GM21737 (cell line): Measurements from ENCODE around the gene NKAIN2.

Experiments used
- ATAC-seq: cut with Tn5 transposase; IDR thresholded peaks from one replicate; pipeline ENCODE4 v1.9.1; 2021; ENCODE audit warnings: mild to moderate bottlenecking, moderate library complexity; ENCODE audit not compliant: unreplicated experiment

The NKAIN2 gene

DNA sequence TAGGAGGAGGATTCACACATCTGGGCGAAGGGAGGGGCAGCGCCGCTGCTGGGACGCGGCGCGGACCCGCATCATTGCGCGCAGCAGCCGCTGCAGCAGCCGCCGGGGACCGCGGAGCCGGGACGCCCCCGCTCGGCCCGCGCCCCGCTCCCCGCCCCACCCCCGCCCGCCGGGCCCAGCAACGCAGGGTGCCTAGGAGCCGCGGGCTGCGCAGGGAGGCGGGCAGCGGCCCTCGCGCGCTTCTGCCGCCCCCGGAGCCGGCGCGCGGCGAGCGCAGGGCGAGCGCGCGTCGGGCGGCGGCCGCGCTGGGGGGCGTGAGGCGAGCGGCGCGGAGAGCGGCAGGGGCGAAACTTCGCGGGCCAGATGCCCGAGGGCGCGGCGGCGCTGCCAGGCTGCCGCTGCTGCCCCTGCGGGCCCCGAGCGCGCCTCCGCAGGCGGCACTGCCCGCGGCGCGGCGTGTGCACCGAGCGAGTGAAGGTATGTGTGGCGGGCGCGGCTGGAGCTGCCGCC lies at the start of gene NKAIN2:
Gene NKAIN2 (plus strand): TSS at position 362 of the 510 bp plus-strand sequence.
- ATAC-seq: peak; percentile 28

DNA sequence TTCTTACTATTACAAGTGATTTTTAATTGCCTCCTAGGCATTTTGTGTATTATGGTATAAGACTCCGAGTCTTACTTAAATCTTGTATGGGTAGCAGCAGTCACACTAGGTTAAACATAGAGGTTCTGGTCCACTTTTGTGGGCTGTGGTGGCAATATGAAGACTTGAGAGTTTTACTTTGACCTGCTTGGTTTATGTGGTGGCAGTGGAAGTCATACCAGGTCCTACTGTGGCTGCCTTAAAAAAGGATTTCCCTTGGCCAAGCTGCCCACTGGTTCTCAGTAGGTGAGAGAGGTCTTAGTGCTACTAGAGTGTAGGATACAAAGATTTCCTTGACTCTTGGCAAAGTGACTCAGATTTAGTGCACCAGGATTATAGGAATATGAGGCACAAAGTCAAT lies 44.2 kb upstream of the NKAIN2 start:
- no peak for ATAC-seq

DNA sequence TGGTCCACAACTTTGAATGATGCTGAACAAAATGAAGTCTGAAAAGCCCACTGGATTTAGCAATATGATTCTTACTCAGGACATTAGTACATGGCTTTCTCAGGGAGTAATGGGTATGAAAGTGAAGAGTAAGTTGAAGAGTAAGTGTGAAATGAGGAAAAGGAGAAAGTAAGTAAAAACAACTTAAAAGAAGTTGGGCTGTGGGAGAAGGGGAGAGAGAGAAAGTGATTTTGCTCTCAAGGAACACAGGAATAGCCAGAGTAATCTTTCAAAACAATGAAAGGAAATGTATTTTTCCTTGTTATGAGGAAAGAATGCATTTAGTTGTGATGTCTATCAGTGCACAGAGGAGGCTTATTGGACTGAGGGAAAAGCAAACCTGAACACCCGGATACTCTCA lies 39.8 kb upstream of the NKAIN2 start:
- no peak for ATAC-seq

DNA sequence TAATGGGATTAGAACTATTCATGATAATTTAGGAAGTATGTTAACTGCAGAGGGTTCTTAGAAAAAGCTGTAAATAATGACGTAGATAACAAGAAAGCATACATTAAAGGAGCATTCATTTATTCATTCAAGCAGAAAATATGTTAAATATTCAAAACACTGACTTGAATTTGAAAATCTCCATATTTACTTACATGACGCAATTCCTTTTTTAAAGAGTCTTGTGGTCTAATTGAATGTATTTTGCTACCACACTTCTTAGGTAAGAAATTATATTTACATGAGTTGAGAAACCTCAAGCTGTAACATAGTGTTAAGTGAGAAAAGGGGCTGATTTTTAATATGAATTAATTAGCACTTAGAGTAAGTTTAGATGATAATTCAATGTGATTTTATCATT lies 38.9 kb upstream of the NKAIN2 start:
- ATAC-seq: no peak

DNA sequence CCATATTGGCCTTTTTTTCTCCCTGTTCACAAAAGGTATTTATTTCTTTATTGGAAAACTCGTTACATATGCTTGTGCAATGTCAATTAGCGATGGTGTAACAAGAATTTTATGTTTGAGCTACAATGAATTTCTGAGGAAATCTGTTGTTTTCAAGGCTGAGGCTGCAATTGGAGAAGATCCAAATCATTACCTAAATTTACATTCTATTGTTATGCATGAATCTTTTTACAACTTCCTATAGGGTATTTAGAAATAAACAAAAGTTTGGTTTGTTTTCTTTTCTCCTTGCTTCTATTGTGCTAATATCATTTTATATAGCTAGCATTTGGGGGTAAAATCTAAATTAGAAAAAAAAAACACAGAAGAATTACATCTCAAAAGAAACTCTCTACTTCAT lies 34.7 kb upstream of the NKAIN2 start:
- ATAC-seq: no peak

DNA sequence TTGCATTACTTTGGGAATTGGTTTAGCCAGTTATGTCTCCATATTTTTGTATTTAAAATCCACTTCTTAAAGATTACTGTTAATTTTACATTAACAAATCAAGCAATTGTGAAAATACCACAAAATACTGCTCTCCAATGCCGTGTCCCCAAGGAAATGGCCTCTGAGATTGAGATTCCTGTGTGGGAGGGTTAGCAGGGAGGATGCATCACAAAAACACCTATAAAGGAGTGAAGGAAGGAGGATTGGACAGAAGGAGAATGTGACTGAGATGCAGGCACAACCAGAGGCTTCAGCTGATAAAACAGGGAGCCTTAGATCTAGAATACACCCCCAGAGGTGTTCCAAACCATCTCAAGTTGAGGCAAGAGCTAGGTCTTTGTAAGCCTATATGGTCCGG lies 34.2 kb upstream of the NKAIN2 start:
- ATAC-seq: no peak

DNA sequence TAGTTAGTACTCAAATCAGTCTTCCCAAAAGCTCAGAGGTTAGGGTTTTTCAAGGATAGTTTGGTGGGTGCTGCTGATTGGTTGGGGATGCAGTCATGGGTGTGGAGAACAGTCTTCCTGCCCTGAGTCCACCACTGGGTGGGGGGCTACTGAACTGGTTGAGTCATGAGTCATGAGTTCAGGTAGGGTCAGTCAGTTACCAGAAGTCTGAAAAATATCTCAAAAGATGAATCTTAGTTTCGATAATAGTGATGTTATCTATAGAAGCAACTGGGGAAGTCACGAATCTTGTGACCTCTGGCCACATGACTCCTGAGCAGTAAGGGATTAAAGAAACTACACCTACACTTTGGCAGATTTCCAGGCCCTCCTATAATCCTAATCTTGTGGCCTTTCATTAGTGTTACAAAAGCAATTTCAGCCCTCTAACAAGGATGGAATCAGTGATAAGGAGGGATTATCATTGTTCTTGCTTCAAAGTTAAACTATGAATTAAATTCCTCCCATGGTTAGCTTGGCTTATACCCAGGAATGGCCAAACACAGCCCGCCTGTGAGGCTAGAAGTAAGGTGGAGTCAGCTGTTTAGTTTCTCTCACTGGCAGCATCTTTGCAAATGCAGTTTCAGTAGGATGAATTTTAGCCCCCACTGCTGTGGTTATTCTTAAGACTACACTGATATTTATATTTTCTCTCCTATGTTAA lies 33.3 kb upstream of the NKAIN2 start:
- ATAC-seq: no peak

DNA sequence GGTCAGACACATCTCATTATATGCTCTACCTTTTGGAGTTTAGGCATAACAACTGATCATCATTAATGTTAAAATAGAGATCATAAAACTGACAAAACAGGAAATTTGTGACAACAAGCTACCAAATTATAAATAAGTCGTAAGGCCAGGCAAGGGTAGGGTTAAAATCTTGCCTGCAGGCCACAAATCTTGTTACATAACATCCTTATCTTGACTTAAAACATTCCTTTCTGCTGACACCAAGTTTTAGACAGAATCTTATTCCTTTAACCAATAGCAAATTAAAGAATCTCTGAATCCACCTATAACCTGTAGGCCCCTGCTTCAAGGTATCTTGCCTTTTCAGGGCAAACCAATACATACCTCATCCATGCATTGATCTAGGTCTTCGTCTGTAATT lies 32.5 kb upstream of the NKAIN2 start:
- ATAC-seq: no peak

DNA sequence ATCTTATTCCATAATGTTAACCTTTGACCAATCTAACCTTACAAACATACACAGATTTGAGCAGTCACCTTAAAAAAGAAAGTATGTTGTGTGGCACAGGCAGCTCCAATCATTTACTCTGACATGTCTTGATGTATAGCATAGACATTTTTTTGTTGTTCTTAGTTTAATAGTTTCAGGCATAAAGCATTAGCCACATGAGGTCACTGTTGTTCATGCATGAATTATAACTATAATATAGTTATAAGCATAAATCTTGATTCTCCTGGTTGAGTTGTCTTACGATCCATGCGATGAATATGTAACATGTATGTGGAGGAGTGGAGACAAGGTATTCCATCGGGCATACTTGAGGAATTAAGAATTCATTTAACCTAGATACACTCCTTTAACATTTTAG lies 26.1 kb upstream of the NKAIN2 start:
- no peak for ATAC-seq

DNA sequence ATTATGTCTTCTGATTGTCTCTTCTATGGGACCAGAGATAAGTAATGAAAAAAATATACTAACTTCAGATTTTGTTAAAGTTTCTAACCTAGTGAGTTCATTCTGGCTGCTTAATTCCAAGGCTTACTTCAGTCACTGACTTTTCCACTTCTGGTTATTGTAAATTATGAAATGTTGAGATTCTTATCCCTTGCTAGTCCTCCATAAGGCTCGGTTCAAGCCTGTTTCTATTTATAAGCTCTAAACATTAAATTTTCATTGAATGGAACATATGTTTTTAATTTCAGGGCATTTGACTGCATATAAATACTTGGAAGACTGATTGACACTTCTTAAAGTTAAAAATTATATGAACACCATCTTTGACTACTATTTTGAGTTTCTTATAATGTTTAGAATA lies 23.6 kb upstream of the NKAIN2 start:
- no peak for ATAC-seq

DNA sequence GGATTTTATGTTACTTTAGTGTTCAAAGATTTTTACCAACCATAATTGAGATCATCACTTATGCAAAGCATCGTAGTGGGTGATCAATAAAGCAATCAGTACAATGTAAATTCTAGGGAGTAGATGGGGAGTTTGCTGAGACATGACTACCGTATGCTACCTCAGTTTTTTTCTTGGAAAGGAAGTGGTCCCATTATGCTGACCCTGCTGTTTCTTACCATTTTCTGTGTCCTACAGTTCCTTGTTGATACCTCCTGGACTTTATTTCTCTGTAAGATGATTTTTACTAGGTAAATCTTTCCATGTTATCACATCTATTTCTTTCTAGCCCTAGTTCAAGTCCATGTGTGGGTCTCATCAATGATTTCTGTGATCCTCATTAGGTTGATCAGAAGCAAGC lies 19.3 kb upstream of the NKAIN2 start:
- no peak for ATAC-seq

DNA sequence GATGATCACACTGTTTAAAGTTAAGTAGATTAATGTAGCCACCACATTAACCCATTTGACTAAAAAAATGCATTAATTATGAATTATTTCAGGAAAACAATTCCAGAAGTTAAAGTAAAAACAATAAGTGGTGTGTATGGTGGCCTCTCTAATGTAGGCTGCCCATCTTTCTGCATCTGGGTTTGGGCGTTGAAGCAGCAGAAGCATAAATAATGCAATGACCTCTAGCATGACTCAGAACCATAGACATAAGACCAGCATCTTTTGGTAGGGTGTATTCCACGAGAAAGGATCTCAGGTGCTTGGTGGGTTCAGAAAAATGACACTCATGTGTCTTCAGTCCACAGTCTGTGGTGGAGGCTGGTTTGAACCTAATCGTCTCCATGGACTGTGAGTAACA lies 18.6 kb upstream of the NKAIN2 start:
- no peak for ATAC-seq

DNA sequence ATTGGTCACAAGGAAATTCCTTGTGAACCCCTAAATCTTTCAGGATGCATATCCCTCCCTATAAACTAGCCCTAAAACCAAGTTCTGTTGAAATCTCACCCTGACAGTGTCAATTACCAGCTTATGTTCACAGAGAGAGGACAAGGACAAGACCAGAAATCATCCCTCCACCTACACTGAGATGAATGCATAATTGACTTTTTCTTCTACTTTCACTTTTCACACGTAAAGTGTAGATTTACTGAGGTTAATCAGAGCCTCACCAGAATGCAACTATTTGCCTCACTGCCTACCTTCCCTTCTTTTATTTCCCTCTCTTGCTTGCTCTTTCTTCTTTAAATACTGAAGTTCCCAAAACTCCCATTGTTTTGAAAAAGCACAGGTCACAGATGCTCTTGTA lies 15.3 kb upstream of the NKAIN2 start:
- ATAC-seq: no peak

DNA sequence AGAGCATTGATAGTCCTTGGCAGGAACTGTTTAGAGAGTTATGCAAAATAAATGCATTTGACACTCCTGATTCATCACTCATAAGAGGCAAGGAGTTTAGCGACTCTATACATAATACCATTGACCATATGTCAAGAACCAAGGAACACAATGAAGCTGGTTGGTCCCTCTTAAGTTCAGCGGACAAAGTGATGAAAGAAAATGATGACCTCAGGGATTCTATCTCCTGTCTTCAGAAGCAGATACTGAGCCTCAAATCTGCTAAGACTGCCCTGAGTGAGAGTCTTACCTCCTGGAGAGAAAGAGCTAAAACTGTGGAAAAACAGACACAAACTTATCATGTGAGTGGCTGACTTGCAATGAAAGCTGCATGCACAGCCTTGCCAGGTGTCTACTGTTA lies 9.5 kb upstream of the NKAIN2 start:
- no peak for ATAC-seq

DNA sequence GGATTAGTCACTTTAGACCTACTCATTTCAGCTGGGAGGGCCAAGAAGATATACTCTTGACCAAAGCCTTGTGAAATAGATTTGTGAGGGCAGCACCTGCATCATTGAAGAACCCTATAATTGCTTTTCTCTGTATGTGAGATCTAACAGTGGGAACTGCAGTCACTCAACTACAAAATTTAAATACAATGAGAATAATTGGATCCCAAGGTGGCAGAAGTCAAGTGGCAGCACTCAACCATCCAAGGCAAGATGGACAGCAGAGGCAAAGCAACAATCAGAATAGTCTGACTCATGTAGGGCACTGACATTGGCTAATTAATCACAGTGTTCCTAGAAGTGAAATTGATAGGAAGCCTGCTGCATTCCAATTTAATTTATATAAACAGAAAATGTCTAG lies 8.9 kb upstream of the NKAIN2 start:
- no peak for ATAC-seq

DNA sequence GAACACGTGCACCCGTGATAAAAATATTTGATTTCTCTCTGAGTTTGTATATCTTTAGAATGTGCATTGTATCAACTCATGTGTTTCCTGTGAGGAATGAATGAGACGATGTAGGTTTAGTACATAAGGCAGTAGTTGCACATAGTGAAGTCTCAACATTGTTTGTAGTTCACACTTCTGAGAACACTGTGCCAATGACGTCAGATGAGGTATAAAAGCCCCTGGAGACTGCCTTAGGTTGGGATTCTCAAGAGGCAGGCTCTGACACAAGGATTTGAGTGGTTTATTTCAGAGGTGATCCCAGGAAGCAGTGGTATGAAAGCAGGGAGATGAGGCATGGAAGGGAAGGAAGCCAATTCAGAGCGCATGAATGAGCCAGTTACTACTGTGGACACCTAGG lies 2.6 kb upstream of the NKAIN2 start:
- ATAC-seq: no peak

DNA sequence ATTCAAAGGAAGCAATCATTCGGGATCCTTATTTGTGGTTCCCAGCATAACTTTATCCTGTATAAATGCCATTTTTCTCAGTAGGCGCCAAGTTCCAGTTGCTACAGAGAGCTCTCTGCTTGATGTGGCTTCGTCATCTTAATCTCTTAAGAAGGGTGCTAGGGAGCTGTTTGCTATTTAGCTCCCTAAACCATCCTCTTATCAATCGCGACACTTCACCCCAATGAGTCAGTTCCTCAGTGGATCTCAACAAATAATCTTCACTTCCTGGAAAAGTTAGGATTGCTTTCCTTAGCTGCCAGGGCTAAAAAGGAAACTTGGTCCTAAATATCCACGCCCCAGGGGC lies 1.3 kb upstream of the NKAIN2 start:
- no peak for ATAC-seq

DNA sequence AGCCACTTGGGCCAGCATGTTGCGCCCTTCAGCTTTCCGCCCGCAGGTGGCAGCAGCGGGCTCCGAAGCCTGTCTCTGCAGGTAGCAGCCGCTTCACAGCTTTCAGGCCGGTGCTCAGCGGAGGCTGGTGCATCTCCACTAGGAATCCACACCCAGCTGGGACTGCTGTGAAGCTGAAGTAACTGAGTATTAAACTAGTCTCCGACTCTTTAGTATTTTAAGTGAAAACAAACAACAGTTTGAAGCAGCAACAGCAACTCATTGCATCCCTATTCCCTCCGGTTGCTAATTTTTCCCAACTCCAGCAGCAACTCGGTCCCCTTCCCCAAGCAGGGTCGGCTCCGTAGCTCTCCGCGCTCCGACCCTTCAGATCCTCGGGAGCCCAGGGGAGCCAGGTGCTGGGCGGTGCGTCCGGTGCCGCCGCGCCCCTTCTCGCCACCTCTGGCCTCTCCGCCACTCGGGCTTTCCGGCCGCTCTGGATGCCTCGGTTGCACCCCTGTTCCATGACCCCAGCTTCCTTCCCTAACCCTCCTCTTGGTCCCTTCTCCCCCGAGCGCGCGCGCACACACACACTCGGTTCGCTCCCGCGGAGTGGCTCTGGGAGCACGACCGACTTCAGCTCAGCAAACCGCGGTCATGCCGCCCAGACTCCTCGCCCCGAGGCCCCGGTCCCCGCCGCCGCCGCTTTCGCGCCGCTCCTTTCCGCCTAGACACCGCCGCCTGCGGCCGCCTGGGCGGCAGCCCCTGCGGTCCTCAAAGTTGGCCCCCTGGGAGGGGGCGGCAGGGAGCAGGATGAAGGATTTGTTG lies 765 bp upstream of the NKAIN2 start:
- ATAC-seq: peak; percentile 91

DNA sequence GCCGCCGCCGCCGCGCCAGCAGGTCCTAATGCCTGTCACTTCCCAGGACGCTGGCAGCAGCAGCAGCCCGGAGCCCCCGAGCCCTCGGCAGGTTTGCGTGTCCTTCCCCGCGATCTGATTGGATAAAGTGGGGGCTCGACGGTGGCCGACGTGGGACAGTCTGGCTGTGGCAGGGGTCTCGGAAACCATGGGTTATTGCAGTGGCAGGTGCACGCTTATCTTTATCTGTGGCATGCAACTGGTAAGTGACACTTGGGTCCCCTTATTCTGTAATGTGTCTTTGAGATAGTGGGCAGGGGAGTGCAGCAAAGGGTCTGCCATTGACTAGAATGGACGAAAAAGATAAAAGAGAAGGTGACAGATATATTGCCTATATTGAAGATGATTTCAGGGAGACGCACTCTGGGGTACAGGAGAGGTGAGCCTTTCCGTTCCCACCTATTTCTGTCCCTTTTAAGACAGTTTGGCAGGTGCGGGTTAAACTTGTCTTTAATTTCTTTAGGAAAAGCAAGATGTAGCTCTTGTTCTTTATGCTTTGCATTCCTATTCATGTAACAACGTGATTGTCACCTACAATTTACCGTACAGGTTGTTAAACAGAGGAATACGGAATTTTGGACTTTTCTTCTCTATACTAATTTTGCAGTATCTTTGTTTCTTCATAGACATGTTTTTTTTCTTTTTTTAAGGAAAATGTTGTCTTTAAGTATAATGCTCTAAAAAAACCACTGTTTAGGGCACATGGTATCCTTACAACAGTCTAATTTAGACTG lies 535 bp downstream of the NKAIN2 start:
- ATAC-seq: no peak

DNA sequence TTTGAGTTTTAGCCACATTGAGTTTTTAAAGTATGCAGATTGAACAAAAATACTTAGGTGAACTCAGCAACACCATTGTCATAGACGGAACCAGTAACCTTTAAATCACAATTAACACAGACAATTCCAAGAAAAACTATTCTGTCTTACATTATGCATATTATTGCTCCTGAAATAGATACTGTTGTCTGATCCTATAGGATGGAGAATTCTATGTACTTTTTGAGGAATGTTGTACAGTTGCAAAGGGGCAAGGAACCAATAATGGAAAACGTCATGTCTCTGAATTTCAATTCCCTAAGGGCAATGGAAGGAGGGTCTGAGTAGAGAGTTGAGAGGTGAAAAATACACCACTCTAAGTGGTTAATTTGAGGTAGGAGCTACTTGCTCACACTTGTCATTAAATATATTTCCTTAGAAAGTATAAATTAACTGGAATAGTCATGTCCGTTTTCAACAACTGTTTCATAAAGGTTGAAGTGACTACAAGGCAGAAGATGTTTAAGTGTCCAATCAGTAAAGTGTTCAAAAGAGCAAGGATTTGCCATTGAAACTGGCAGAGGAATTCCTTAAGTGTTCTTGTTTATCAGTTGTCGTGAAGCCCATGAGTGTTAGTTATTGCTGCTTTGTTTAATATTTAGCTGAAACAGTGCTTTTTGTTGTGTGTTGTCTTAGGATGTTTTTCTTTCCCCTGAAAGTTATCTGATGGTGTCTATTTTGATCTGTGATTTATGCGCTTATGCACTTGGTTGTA lies 1.3 kb downstream of the NKAIN2 start:
- no peak for ATAC-seq

DNA sequence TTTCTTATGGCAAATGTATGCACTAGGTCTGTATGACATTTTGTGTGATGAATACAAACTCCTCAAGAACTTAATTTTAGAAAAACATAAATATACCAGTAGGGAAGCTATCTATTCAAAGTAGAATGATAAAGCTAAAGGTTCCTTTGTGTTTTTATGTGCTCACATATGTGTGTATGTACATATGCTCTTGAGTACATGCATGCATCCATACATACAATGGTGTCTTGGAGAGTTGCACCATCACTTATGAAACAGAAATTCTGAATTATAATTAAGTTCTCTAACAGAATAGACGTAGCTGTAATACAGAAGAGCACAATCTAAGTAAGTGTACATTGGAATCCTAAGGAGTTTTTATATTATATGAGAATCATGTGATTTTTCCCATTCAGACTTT lies 2.3 kb downstream of the NKAIN2 start:
- no peak for ATAC-seq
